Measurements from ENCODE around the gene RNF11. TPM values are rescaled to one million over a fixed set of nuclear protein-coding genes. Genes with fewer than 3 reads are reported as not detected.
"Not testable (repeated sequence)": the region's sequence is repeated elsewhere in the genome, so short reads cannot be mapped to it uniquely, and the experiment has no call there.

Gene RNF11
- total RNA-seq, 1 donor from 2014 or later: 120 TPM

DNA sequence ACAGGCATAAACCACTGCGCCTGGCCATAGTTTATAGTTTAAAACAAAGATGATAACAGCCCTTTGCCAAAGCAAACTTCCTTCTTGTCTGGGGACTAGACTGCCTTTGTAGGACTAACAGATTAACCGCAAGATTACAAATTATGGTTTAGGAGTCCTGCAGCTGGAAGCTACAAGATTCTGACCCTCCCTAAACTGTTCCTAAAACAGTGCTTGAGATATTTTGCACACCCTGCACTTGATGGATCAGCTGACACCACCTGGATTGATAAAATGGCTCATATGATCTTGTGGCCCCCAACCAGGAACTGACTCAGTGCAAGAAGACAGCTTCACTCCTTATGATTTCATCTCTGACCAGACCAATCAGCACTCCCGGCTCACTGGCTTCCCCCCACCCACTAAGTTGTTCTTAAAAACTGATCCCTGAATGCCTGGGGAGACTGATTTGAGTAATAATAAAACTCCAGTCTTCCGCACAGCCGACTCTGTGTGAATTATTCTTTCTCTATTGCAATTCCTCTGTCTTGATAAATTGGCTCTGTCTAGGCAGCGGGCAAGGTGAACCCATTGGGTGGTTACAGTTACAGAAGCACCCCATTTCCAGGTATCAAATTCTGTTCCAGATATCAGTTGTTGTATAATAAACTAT lies 13.8 kb upstream of the RNF11 start:
- intact Hi-C loops (cut with DNase I): no loop called here
- ATAC-seq: no peak
- no peak for DNase-seq (ENCODE audit: missing footprints)

- intact Hi-C loops (cut with DNase I): no loop called here
- no peak for ATAC-seq
- no peak for DNase-seq (ENCODE audit: missing footprints)
These were observed 13.3 kb upstream of the RNF11 start for GRCh38 chr1:51222809-51223208.

- no peak for ATAC-seq
- no peak for DNase-seq (ENCODE audit: missing footprints)
- intact Hi-C loops (cut with DNase I): no loop called here
These were observed 11.8 kb upstream of the RNF11 start for GRCh38 chr1:51224255-51224654.

DNA sequence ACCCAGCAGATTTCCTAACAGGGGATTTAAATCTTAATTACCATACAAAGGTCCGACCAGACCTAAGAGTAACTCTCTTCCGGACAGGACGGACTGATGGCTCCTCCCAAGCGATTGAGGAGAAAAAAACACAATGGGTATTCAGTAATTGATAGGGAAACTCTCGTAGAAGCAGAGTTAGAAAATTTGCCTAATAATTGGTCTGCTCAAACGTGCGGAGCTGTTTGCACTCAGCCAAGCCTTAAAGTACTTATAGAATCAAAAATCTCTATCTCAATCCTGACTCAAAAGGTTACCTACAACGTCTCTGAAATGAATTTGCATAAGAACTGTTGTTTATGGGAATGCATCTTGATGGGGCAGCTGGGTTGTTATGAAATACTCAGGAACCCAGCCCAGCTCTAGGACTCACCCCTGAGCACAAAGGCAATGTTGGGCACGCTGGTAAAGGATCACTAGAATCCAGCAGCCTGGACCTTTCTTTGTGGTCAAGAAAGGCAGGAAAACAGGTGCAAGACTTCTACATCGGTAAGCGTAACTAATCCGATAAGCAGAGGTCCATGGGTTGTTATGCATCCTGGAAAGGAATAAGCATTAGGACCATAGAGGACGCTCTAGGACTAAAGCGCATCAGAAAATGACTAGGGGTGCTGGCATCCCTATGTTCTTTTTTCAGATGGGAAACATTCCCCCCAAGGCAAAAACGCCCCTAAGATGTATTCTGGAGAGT lies 8.7 kb upstream of the RNF11 start:
- intact Hi-C loops (cut with DNase I); ATAC-seq; DNase-seq (ENCODE audit: missing footprints): not testable (repeated sequence)

DNA sequence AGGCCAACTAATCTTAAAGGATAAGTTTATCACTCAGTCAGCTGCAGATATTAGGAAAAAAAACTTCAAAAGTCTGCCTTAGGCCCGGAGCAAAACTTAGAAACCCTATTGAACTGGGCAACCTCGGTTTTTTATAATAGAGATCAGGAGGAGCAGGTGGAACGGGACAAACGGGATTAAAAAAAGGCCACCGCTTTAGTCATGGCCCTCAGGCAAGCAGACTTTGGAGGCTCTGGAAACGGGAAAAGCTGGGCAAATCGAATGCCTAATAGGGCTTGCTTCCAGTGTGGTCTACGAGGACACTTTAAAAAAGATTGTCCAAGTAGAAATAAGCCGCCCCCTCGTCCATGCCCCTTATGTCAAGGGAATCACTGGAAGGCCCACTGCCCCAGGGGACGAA lies 7.6 kb upstream of the RNF11 start:
- intact Hi-C loops (cut with DNase I); ATAC-seq; DNase-seq (ENCODE audit: missing footprints): not testable (repeated sequence)

DNA sequence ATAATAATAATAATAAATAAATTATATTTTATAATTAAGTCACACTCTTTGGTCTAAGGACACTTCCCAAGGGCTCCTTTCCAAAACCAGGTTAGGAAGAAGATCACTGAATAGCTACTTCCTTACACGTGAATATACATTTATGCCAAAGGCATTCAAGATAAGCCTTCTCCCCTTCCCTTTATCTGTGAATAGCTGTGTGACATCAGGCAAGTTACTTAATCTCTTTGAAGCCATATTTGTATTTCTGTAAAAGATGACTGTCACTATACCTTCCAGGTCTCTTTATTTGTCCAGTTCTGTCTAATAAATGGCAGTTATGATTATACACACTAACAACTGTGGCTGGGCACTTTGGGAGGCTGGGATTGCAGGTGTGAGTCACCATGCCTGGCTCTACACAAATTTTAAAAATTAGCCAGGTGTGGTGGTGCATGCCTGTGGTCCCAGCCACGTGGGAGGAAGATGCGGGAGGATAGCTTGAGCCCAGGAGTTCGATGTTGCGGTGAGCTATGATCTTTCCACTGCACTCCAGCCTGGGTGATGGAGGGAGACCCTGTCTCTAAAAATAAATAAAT lies 5.5 kb upstream of the RNF11 start:
- DNase-seq (ENCODE audit: missing footprints) (no peak), ATAC-seq (no peak)
- intact Hi-C loops (cut with DNase I): no loop called here

- DNase-seq (ENCODE audit: missing footprints) (no peak), ATAC-seq (no peak)
- intact Hi-C loops (cut with DNase I): no loop called here
These were observed 5.0 kb upstream of the RNF11 start for GRCh38 chr1:51231120-51231519.

DNA sequence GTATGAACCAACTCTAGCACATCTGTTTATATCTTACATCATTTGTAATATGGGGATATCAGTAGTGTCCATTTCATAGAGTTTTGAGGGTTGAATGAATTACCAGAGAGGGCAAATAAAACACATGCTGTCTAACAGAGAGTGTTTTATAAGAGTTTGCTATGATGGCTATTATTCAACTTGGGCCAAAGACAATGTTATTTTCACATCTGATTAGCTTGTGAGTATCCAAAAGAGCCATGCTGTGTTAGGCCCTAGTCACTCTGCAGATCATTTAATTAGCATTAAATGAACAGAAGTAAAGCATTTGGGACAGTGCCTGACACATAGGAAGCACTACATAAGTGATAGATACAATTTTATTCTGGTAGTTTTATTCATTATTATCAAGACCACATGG lies 4.2 kb upstream of the RNF11 start:
- intact Hi-C loops (cut with DNase I): no loop called here
- no peak for ATAC-seq

DNA sequence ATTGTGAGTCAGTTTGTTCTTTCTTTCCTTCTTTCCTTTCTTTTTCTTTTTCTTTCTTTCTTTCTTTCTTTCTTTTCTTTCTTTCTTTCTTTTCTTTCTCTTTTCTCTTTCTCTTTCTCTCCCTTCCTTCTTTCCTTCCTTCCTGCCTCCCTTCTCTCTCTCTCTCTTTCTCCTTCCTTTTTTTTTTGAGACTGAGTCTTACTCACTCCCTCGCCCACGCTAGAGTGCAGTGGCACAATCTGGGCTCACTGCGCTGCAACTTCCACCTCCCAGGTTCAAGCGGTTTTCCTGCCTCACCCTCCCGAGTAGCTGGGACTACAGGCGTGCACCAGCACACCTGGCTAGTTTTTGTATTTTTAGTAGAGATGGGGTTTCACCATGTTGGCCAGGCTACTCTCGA lies 1.8 kb upstream of the RNF11 start:
- DNase-seq (ENCODE audit: missing footprints); intact Hi-C loops (cut with DNase I); ATAC-seq: not testable (repeated sequence)

More for the DNA sequence above, 4.2 kb upstream of the RNF11 start:
- DNase-seq (ENCODE audit: missing footprints): no peak

- ATAC-seq (no peak), DNase-seq (ENCODE audit: missing footprints) (peak; percentile 72)
- intact Hi-C loops (cut with DNase I): loop anchor here (5.0 kb wide), 1 partner anchor 37 kb away; no protein-coding TSS in a partner anchor
These were observed 1.2 kb upstream of the RNF11 start for GRCh38 chr1:51234721-51235425.

GRCh38 chr1:51236531-51237350 lies 668 bp downstream of the RNF11 start:
- peak; percentile 42 for ATAC-seq
- intact Hi-C loops (cut with DNase I): loop anchor here (5.0 kb wide), 1 partner anchor 36 kb away; no protein-coding TSS in a partner anchor

DNA sequence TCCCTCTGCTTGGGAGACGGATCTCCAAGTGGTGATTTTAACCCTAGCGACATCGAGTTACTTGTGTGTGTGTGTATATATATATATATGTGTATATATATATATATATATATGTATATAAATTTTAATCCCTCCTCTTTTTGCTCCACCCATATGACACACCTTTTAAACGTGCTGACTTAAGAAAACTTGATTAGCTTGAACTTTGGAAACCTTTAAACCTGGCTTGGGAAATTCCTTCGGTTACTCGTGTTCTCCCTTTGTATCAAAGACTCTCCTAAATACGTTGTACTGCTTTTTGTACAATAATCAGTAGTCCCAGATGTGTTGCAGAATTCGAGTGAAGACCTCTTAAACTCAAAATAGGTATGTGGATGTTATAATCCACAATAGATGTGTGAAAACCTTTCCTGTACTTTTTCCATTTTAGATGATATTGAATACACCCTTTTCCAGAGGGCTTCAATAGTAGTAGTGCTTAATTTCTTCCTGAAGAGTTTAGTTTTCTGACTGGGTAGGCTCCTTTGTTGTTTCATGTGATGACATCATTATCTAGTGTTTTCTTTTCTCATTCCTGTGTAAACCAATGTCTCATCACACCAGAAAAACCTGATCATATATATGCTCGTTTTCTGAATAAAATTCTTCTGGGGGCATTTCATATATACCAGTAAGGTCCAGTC lies 1.4 kb downstream of the RNF11 start:
- intact Hi-C loops (cut with DNase I): loop anchor here (5.0 kb wide), 1 partner anchor 35 kb away; no protein-coding TSS in a partner anchor
- DNase-seq (ENCODE audit: missing footprints): no peak
- no peak for ATAC-seq

More at GRCh38 chr1:51236531-51237350, 668 bp downstream of the RNF11 start:
- peak; percentile 69 for DNase-seq (ENCODE audit: missing footprints)

DNA sequence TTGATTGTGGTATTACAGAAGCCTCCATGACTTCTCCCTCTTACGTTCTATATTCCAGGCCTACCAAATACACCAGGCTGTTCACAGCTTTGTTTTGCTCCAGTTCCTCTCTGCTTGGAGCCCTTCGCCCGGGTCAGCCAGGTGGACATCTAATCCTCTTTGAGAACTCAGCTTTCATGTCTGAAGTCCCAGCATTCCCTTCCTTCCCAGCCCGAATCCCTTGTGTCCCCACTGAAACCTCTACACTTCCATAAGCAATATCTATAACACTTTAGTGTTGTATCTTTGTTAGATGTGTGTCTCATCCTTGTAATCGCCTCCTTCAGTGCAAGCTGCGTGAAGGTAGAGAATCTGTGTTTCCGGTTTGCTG lies 1.9 kb downstream of the RNF11 start:
- ATAC-seq (no peak), DNase-seq (ENCODE audit: missing footprints) (no peak)
- intact Hi-C loops (cut with DNase I): loop anchor here (5.0 kb wide), 1 partner anchor 34 kb away; no protein-coding TSS in a partner anchor

- DNase-seq (ENCODE audit: missing footprints) (no peak), ATAC-seq (no peak)
- intact Hi-C loops (cut with DNase I): no loop called here
These were observed 4.0 kb downstream of the RNF11 start for GRCh38 chr1:51240084-51240483.

DNA sequence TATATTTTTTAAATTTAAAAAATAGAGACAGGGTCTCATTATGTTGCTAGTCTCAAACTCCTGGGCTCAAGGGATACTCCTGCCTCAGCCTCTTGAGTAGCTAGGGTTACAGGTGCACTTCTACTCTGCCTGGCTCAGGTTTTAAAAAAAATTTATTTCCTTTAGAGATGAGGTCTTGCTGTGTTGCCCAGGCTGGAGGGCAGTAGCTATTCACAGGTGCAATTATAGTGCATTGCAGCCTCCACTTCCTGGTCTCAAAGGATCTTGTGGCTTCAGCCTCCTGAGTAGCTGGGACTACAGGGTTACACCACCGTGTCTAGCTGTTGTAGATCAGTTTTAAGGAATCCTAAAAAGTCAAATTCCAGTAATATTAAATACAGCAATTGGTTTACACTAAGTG lies 5.0 kb downstream of the RNF11 start:
- ATAC-seq (no peak), DNase-seq (ENCODE audit: missing footprints) (no peak)
- intact Hi-C loops (cut with DNase I): no loop called here

DNA sequence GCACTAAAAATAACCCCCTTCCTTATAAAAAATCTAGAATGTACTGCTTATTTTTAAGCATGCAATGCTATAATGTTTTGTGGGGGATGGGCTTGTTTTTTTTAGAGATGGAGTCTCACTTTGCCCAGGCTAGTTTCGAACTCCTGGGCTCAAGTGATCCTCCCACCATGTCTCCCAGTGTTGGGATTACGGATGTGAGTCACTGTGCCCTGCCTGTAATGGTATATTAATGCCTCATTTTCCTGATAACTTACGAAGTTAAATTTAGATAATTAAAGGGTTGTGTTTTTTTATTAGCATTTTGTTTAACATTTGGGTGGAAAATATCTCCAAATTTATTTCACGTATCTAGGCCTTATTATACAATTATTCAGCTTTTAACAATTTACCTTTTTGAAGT lies 6.5 kb downstream of the RNF11 start:
- intact Hi-C loops (cut with DNase I): no loop called here
- DNase-seq (ENCODE audit: missing footprints) (no peak), ATAC-seq (no peak)

DNA sequence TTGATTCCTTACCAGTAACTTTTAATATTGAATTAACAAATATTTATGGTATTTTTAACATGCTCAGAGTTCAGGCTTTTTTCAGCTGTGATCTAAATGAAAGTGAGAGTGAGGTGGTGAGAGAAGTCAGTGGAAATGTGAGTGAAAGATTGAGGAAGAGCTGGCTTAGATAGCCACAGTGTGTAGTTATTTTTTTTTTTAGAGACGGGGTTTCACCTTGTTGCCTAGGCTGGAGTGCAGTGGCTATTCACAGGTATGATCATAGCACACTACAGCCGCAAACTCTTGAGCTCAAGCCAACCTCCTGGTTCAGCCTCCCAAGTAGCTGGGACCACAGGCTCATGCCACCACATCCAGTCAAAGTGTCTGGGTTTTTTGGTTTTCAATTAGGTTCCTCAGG lies 10.9 kb downstream of the RNF11 start:
- DNase-seq (ENCODE audit: missing footprints) (no peak), ATAC-seq (no peak)
- intact Hi-C loops (cut with DNase I): no loop called here

GRCh38 chr1:51247499-51247898 lies 11.4 kb downstream of the RNF11 start:
- intact Hi-C loops (cut with DNase I): no loop called here
- DNase-seq (ENCODE audit: missing footprints) (no peak), ATAC-seq (no peak)
